Glomerular endothelial cell (primary cell): Measurements from ENCODE around the gene RENBP. TPM values are rescaled to one million over a fixed set of nuclear protein-coding genes. Genes with fewer than 3 reads are reported as not detected.

Source experiments
- DNase-seq: peaks from one replicate; pipeline ENCODE4 v3.0.0-alpha.2; 2011; ENCODE audit warnings: low read depth, low spot score; ENCODE audit errors: extremely low read depth
- total RNA-seq: library from RNA; depleted of rRNA; stranded (reverse); fragments of >200 nt; gene quantifications from 2 replicates; pipeline ENCODE4 v1.2.3, GENCODE V29; 2015

RENBP gene
- total RNA-seq, 1 donor from 2014 or later: 23.7 TPM

GRCh38 chrX:153903238-153903980, 41.0 kb downstream of the RENBP start:
- no peak for DNase-seq

GRCh38 chrX:153902385-153902784, 42.1 kb downstream of the RENBP start:
- no peak for DNase-seq

- DNase-seq: no peak
These were observed 42.7 kb downstream of the RENBP start for GRCh38 chrX:153901753-153902140.

GRCh38 chrX:153900831-153901752, 43.4 kb downstream of the RENBP start:
- DNase-seq: no peak

GRCh38 chrX:153897899-153898298, 46.5 kb downstream of the RENBP start:
- DNase-seq: no peak

GRCh38 chrX:153889123-153889522, 55.3 kb downstream of the RENBP start:
- no peak for DNase-seq

- DNase-seq: no peak
These were observed 56.1 kb downstream of the RENBP start for GRCh38 chrX:153888344-153888743.

GRCh38 chrX:153887385-153887784, 57.1 kb downstream of the RENBP start:
- DNase-seq: no peak

- DNase-seq: no peak
These were observed 57.5 kb downstream of the RENBP start for GRCh38 chrX:153886915-153887314.

GRCh38 chrX:153885968-153886903, 58.2 kb downstream of the RENBP start, which contains the start of gene L1CAM:
TSS of gene L1CAM (minus strand) at chrX:153886173. CDS start at chrX:153875836, 10,337 bp downstream.
- DNase-seq: no peak

Other genes with a start within 250 kb of the RENBP start
- 206 and 215 TPM in 2 replicates for gene BCAP31, start 220.3 kb downstream of the RENBP start, total RNA-seq
- gene ABCD1, start 219.8 kb downstream of the RENBP start, total RNA-seq: 13.8 and 20.9 TPM in 2 replicates
- gene PLXNB3, start 180.4 kb downstream of the RENBP start, total RNA-seq: 25.6 and 37.6 TPM in 2 replicates
- 0.34 TPM in 1 of 2 replicates, not detected in the other for gene SRPK3, start 163.6 kb downstream of the RENBP start, total RNA-seq
- 94.4 and 102 TPM in 2 replicates for gene IDH3G, start 150.3 kb downstream of the RENBP start, total RNA-seq
- gene SSR4, start 150.0 kb downstream of the RENBP start, total RNA-seq: 212 and 286 TPM in 2 replicates
- gene PDZD4, start 114.1 kb downstream of the RENBP start, total RNA-seq: 0.10 and 0.12 TPM in 2 replicates
- gene L1CAM, start 58.5 kb downstream of the RENBP start, total RNA-seq: 1.6 and 17.1 TPM in 2 replicates
- gene AVPR2, start 40.0 kb downstream of the RENBP start, total RNA-seq: not detected in 2 replicates
- 2.9 and 24.2 TPM in 2 replicates for gene ARHGAP4, start 18.4 kb downstream of the RENBP start, total RNA-seq
- gene NAA10, start 9.6 kb downstream of the RENBP start, total RNA-seq: 144 and 194 TPM in 2 replicates
- gene HCFC1, start 27.2 kb upstream of the RENBP start, total RNA-seq: 54.4 and 91.0 TPM in 2 replicates
- gene TMEM187, start 28.1 kb upstream of the RENBP start, total RNA-seq: 3.3 and 6.7 TPM in 2 replicates
- gene IRAK1, start 75.3 kb upstream of the RENBP start, total RNA-seq: 106 and 116 TPM in 2 replicates
- 28.8 and 45.2 TPM in 2 replicates for gene MECP2, start 153.1 kb upstream of the RENBP start, total RNA-seq
- not detected in 2 replicates for gene OPN1LW, start 199.6 kb upstream of the RENBP start, total RNA-seq
- gene OPN1MW, start 238.0 kb upstream of the RENBP start, total RNA-seq: not detected in 2 replicates